ENCODE measurements around the gene PHF2.
A peak's percentile ranks its signal among the peaks of the same experiment; 100 is the strongest.
"Not testable (repeated sequence)": the region's sequence is repeated elsewhere in the genome, so short reads cannot be mapped to it uniquely, and the experiment has no call there.

Gene PHF2

GRCh38 chr9:93669116-93669957 lies 93.0 kb downstream of the PHF2 start:
- peak; percentile 49 for DNase-seq

GRCh38 chr9:93669958-93670207 lies 93.5 kb downstream of the PHF2 start:
- peak; percentile 49 for DNase-seq

GRCh38 chr9:93670208-93671019 lies 94.0 kb downstream of the PHF2 start:
- DNase-seq, result peak; percentile 52

GRCh38 chr9:93671020-93671338 lies 94.6 kb downstream of the PHF2 start:
- DNase-seq, result no peak

- DNase-seq, result not testable (repeated sequence)
Observed at GRCh38 chr9:93672330-93673020, 96.1 kb downstream of the PHF2 start.

- no peak for DNase-seq
Observed at GRCh38 chr9:93673021-93673838, 96.8 kb downstream of the PHF2 start.

GRCh38 chr9:93673839-93674334 lies 97.5 kb downstream of the PHF2 start:
- DNase-seq, result no peak

GRCh38 chr9:93674580-93675335 lies 98.4 kb downstream of the PHF2 start:
- DNase-seq, result no peak

GRCh38 chr9:93675336-93676150 lies 99.2 kb downstream of the PHF2 start:
- peak; percentile 50 for DNase-seq

- DNase-seq, result no peak
Observed at GRCh38 chr9:93676310-93677047, 100.1 kb downstream of the PHF2 start.

- peak; percentile 48 for DNase-seq
Observed at GRCh38 chr9:93677048-93677571, 100.7 kb downstream of the PHF2 start.

GRCh38 chr9:93677641-93678136 lies 101.3 kb downstream of the PHF2 start:
- no peak for DNase-seq

GRCh38 chr9:93678199-93679019 lies 102.0 kb downstream of the PHF2 start:
- DNase-seq, result no peak

- no peak for DNase-seq
Observed at GRCh38 chr9:93679536-93680442, 103.4 kb downstream of the PHF2 start.

- peak; percentile 47 for DNase-seq
Observed at GRCh38 chr9:93680443-93681268, 104.3 kb downstream of the PHF2 start.

- no peak for DNase-seq
Observed at GRCh38 chr9:93681269-93682154, 105.1 kb downstream of the PHF2 start.

Data from activated CD8-positive, alpha-beta memory T cell treated with anti-CD3 and anti-CD28 coated beads for 24 hours (primary cell).